ENCODE results near the gene TMEM114.

Gene TMEM114

DNA sequence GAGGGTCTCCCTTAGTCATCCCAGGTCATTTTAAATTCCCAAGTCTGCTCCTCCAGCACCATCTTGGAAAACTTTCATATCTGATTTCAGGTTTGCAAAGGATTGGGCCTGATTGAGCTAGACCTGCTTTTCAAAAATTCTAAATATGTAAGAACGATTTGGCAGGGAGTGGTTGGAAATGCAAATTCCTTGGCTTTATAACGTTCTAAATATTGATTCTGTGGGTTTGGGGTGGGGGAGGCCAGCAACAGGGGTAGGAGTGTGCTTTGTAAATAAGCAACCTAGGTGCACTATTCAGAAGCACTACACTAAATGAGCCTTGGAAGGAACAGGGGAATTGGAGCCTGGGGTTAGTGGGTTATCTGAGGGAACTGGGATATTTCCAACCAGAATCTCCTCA is 47.9 kb downstream of the TMEM114 start:
- Histone ChIP-seq H3K4me3 (no peak overlapping the region), H3K4me1 (no peaks in the 10 kb centered on the region), H3K9me3 (no peaks in the 10 kb centered on the region), H3K36me3 (replicated peaks) (no peaks in the 10 kb centered on the region), H3K27me3 (ENCODE audit: low read depth) (peaks cover 7% of the 10 kb centered on the region; the same call in 1 of the 2 replicates)
- in situ Hi-C loops (cut with MboI; ENCODE audit: low sequenced_read_pairs), result no loop called here
- no peak for DNase-seq (ENCODE audit: low spot score in 2 of 2)

DNA sequence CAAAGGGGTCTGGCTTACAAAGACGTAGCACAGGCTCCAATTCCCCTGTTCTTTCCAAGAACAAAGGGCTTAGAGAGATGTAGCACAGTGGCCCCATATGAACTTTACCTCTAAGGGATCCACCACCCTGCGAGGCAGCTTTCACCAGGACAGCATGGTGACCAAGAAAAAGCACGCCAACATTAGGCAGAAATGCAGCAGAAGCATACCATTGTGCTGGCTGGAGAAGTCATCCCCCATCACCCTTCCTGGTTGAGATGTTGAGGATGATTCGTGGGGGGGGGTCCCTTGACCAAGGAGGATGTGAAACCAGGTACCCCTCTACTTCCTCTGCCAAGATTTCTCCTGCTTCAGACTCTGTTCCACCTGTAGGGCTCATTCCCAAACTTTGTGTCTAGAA is 48.4 kb downstream of the TMEM114 start:
- DNase-seq (ENCODE audit: low spot score in 2 of 2), result no peak
- Histone ChIP-seq H3K4me1 (no peaks in the 10 kb centered on the region), H3K27me3 (ENCODE audit: low read depth) (peaks cover 7% of the 10 kb centered on the region; the same call in 1 of the 2 replicates), H3K36me3 (replicated peaks) (no peaks in the 10 kb centered on the region), H3K4me3 (no peak overlapping the region), H3K9me3 (no peaks in the 10 kb centered on the region)
- in situ Hi-C loops (cut with MboI; ENCODE audit: low sequenced_read_pairs), result no loop called here

DNA sequence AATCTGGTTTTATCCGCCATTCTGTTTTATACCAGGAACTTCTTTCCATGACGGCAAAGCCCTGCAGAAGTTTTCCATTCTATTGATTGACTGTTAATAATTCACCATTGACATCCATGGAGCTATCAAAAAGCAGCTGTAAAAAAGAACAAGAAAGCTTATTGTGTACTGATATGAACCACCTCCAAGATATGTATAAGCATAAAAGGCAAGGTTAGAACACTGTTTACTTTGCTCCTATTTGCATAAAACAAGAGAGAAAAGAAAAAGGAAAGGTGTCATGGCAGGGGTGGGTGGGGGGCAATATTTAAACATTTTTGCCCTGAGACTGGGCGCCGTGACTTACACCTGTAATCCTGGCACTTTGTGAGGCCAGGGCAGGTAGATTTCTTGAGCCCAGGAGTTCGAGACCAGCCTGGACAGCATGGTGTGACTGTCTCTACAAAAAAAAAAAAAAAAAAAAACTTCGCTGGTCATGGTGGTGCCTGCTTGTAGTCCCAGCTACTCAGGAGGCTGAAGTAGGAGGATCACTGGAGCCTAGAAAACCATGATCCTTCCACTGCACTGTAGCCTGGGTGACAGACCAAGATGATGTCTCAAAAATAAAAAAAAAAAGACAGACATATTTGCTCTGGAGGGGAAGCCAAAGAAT is 52.5 kb downstream of the TMEM114 start:
- Histone ChIP-seq H3K36me3 (replicated peaks) (no peaks in the 10 kb centered on the region), H3K4me3 (no peak overlapping the region), H3K4me1 (no peaks in the 10 kb centered on the region), H3K27me3 (ENCODE audit: low read depth) (no peaks in the 10 kb centered on the region; the same call in 1 of the 2 replicates), H3K9me3 (no peaks in the 10 kb centered on the region)
- in situ Hi-C loops (cut with MboI; ENCODE audit: low sequenced_read_pairs), result no loop called here
- no peak for DNase-seq (ENCODE audit: low spot score in 2 of 2)

DNA sequence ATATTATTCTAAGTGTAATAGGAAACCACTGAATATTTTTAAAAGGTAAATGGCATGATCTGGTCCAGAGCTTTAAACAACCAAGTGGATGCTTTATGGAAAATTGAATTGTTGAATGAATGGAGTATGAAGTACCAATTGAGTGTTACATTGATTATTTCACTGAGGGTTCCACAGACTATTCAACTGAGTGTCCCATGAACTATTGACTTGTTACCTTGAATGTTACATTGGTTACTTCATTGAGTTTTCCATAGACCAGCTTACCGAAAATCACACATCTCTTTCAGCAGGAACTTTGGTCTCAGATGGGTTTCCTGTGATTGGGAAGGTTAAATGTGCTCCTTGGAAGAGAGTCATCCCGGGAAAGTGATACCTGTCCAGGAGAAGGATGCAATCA is 56.8 kb downstream of the TMEM114 start:
- no peak for DNase-seq (ENCODE audit: low spot score in 2 of 2)
- in situ Hi-C loops (cut with MboI; ENCODE audit: low sequenced_read_pairs), result no loop called here
- Histone ChIP-seq H3K4me1 (no peaks in the 10 kb centered on the region), H3K27me3 (ENCODE audit: low read depth) (no peaks in the 10 kb centered on the region), H3K4me3 (no peak overlapping the region), H3K36me3 (replicated peaks) (no peaks in the 10 kb centered on the region), H3K9me3 (no peaks in the 10 kb centered on the region)

DNA sequence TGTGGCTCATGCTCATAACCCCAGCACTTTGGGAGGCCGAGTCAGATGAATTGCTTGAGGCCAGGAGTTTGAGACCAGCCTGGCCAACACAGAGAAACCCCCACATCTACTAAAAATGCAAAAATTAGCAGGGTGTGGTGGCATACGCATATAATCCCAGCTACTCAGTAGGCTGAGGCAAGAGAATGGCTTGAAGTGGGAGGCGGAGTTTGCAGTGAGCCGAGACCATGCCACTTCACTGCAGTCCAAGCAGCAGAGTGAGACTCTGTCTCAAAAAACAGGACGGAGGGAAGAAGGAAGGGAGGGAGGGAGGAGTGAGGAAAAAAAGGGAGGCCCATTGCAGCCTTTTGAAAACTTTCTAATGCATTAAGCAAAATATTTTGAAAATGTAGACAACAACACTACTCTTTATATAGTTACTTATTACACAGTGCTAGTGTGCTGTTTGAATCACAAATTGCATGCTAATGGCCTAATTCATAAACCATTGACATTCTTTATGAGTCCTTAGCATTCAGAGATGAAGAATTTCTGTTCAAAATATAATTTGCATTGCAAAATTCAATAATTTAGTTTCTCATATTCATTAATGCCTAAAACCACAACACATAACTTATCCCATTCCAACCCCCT is 59.4 kb downstream of the TMEM114 start:
- Histone ChIP-seq H3K4me3 (no peak overlapping the region), H3K36me3 (replicated peaks) (no peaks in the 10 kb centered on the region), H3K4me1 (no peaks in the 10 kb centered on the region), H3K9me3 (no peaks in the 10 kb centered on the region), H3K27me3 (ENCODE audit: low read depth) (no peaks in the 10 kb centered on the region)
- in situ Hi-C loops (cut with MboI; ENCODE audit: low sequenced_read_pairs), result no loop called here
- no peak for DNase-seq (ENCODE audit: low spot score in 2 of 2)

DNA sequence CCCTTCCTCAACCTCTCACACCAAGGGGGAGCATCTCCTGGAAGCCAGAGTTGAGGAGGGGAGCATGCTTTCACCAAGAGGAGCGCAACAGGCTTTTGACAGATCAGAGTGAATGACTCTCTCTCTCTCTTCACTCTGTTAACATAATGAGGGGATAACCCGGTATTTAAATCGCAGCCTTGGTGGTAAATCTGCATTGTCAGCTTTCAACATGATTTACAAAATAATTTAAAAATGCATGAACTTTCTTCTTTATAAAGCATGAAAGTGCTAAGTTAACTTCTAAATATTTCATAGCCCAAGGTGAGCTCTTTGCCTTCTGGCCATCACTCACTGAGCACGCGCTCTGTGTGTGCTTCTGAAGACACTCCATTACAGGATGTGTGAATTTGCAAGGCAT is 61.8 kb downstream of the TMEM114 start:
- Histone ChIP-seq H3K27me3 (ENCODE audit: low read depth) (no peaks in the 10 kb centered on the region), H3K4me1 (no peaks in the 10 kb centered on the region), H3K4me3 (no peak overlapping the region), H3K9me3 (no peaks in the 10 kb centered on the region), H3K36me3 (replicated peaks) (no peaks in the 10 kb centered on the region)
- in situ Hi-C loops (cut with MboI; ENCODE audit: low sequenced_read_pairs), result no loop called here
- DNase-seq (ENCODE audit: low spot score in 2 of 2), result no peak

DNA sequence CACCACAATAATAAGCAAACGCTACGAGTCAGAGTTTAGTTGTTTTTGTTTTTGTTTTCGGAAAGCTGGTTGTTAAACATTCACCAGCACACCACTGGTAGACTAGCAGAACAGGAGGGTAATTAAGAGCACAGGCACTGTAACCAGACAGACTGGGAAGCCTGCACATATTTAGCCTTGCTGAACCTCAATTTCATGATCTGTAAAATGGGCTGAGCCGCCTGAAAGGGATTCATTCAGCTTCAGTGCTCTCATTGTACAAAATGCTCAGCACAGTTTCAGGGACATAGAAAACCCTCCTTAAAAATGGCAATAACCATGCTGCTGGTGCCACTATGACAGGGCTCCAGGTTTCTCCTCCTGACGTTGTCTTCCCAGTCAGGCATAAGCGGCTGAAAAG is 66.4 kb downstream of the TMEM114 start:
- in situ Hi-C loops (cut with MboI; ENCODE audit: low sequenced_read_pairs), result no loop called here
- Histone ChIP-seq H3K4me3 (no peak overlapping the region), H3K36me3 (replicated peaks) (no peaks in the 10 kb centered on the region), H3K27me3 (ENCODE audit: low read depth) (no peaks in the 10 kb centered on the region), H3K9me3 (no peaks in the 10 kb centered on the region), H3K4me1 (no peaks in the 10 kb centered on the region)
- no peak for DNase-seq (ENCODE audit: low spot score in 2 of 2)

DNA sequence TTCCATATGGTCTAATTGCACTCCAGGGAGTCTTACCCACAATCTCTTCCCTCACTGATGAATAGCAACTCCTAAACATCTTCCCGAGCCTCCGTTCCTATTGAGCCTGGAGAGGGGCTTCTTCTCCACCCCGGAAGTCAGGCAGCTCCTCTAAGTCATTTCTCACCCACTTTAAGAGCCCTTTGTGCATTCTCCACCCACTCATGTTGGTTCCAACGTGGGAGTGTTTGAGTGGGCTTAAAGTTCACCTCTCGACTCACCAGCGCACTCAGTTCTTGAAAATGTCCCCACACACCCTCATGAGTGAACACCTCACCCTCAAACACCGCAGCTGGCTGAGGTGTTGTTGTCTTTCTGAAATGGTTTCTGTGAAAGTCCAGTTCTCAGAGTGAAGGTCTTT is 67.6 kb downstream of the TMEM114 start:
- Histone ChIP-seq H3K4me3 (no peak overlapping the region), H3K4me1 (no peaks in the 10 kb centered on the region), H3K36me3 (replicated peaks) (no peaks in the 10 kb centered on the region), H3K27me3 (ENCODE audit: low read depth) (no peaks in the 10 kb centered on the region), H3K9me3 (no peaks in the 10 kb centered on the region)
- in situ Hi-C loops (cut with MboI; ENCODE audit: low sequenced_read_pairs), result no loop called here
- DNase-seq (ENCODE audit: low spot score in 2 of 2), result no peak

DNA sequence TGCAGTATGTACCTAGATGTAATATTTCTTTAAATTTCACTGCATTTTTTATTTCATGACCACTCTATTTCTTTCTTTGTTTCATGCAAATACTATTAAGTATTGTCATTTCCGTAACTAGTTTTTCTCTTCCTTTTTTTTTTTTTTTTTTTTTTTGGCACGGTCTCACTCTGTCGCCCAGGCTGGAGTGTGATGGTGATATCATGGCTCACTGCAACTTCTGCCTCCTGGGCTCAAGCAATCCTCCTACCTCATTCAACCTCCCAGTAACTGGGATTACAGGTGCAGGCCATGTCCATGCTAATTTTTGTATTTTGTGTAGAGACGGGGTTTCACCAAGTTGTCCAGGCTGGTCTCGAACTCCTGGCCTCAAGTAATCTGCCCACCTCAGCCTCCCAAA is 70.7 kb downstream of the TMEM114 start:
- Histone ChIP-seq H3K27me3 (ENCODE audit: low read depth) (no peaks in the 10 kb centered on the region), H3K4me1 (no peaks in the 10 kb centered on the region), H3K36me3 (replicated peaks) (no peaks in the 10 kb centered on the region), H3K4me3 (no peak overlapping the region), H3K9me3 (no peaks in the 10 kb centered on the region)
- no peak for DNase-seq (ENCODE audit: low spot score in 2 of 2)
- in situ Hi-C loops (cut with MboI; ENCODE audit: low sequenced_read_pairs), result no loop called here
